Measurements from ENCODE around the gene CHI3L2. TPM values are rescaled to one million over a fixed set of nuclear protein-coding genes. Genes with fewer than 3 reads are reported as not detected.

Gene CHI3L2
- total and polyA plus RNA-seq, 2 of the 13 experiments (the other 11 are each of a cell fraction or from before 2014, with no cell fraction given), result 0.46 to 1.7 TPM

GRCh38 chr1:111236806-111237205, 9.3 kb downstream of the CHI3L2 start:
- POLR2A ChIA-PET, result interaction anchor here (1.5 kb wide), 1 partner anchor 9 kb away, joined by 5 read pairs; the partner anchor contains the start of gene CHI3L2
- 96% methylated on average over 3 of the region's 3 CpGs for WGBS (ENCODE audit: low lambda C conversion rate)
- no TSS peak for BruUV-seq (replicated peaks)
- Histone ChIP-seq H3K9ac (ENCODE audit: insufficient read depth, low read depth, low read length) (no peak overlapping the region), H2AFZ (ENCODE audit: low read length) (no peak overlapping the region), H3K36me3 (replicated peaks in 1 of 2; ENCODE audit: control insufficient read depth in 1 of 2, insufficient read depth in 2 of 2, low read length in 2 of 2) (no peaks in the 10 kb centered on the region), H4K20me1 (ENCODE audit: insufficient read depth, low read length) (no peaks in the 10 kb centered on the region), H3K79me2 (ENCODE audit: insufficient read depth, low read length) (no peaks in the 10 kb centered on the region), H3K27me3 (ENCODE audit: control insufficient read depth in 1 of 2, insufficient read depth in 2 of 2, low read length in 2 of 2) (no peaks in the 10 kb centered on the region), H3K27ac (ENCODE audit: extremely low read length, insufficient read depth, low read length) (no peak overlapping the region), H3K4me1 (ENCODE audit: insufficient read depth, low read length) (peaks cover 71% of the 10 kb centered on the region), H3K9me3 (ENCODE audit: low read length) (no peaks in the 10 kb centered on the region), H3K4me2 (ENCODE audit: low read depth, low read length) (no peak overlapping the region), H3K4me3 (replicated peaks in 1 of 3; ENCODE audit: insufficient read depth in 1 of 3, low read depth in 2 of 3, low read length in 3 of 3) (no peak overlapping the region)
- CTCF ChIA-PET (ENCODE audit: low intra/inter-chr PET ratio, low total read pairs), result no interaction called here
- in situ Hi-C loops (cut with HindIII; ENCODE audit: extremely low pct_ligation_motif_present, low pct_unique_long_range_greater_than_20kb) (no loop called here), intact Hi-C loops (cut with micrococcal nuclease; ENCODE audit: unreplicated experiment) (no loop called here)
- TF ChIP-seq ELF3 (CRISPR knock-in tag; IDR thresholded peaks at IDR 0.05) (0 out of 2 replicates have a peak, but pooled peaks have one; percentile 5), ARNT (IDR thresholded peaks at IDR 0.05) (no peak)
- FAIRE-seq, result no peak
- ATAC-seq, result no peak
- no peak for DNase-seq (ENCODE audit: low spot score)

GRCh38 chr1:111238056-111238795, 10.7 kb downstream of the CHI3L2 start:
- H2AFZ ChIP-seq (ENCODE audit: low read length), result no peak overlapping the region
- POLR2A ChIA-PET, result interaction anchor here (0.9 to 2.2 kb wide), 3 partner anchors 9 to 11 kb away, joined by 3 to 14 read pairs (median 4); partner anchors contain the start of gene CHI3L2
- DNase-seq (ENCODE audit: low spot score) (peak; percentile 95), FAIRE-seq (peak; percentile 89), ATAC-seq (peak; percentile 89)
- in situ Hi-C loops (cut with HindIII; ENCODE audit: extremely low pct_ligation_motif_present, low pct_unique_long_range_greater_than_20kb) (no loop called here), intact Hi-C loops (cut with micrococcal nuclease; ENCODE audit: unreplicated experiment) (loop anchor here (1.0 kb wide), 1 partner anchor 10 kb away; no protein-coding TSS in a partner anchor)
- peaks cover 78% of the 10 kb centered on the region for H3K4me1 ChIP-seq (ENCODE audit: insufficient read depth, low read length)
- H4K20me1 ChIP-seq (ENCODE audit: insufficient read depth, low read length), result no peaks in the 10 kb centered on the region
- no peaks in the 10 kb centered on the region for H3K79me2 ChIP-seq (ENCODE audit: insufficient read depth, low read length)
- H3K9me3 ChIP-seq (ENCODE audit: low read length), result no peaks in the 10 kb centered on the region
- no peaks in the 10 kb centered on the region for H3K27me3 ChIP-seq (ENCODE audit: control insufficient read depth in 1 of 2, insufficient read depth in 2 of 2, low read length in 2 of 2)
- TSS peak; percentile 90 for BruUV-seq (replicated peaks)
- peak overlapping the region; percentile 47 for H3K9ac ChIP-seq (ENCODE audit: insufficient read depth, low read depth, low read length)
- CTCF ChIA-PET (ENCODE audit: low intra/inter-chr PET ratio, low total read pairs), result no interaction called here
- 17% methylated on average over 5 of the region's 5 CpGs for WGBS (ENCODE audit: low lambda C conversion rate)
- no peak overlapping the region for H3K4me3 ChIP-seq (replicated peaks in 1 of 3; ENCODE audit: insufficient read depth in 1 of 3, low read depth in 2 of 3, low read length in 3 of 3)
- peak overlapping the region; percentile 40 for H3K4me2 ChIP-seq (ENCODE audit: low read depth, low read length)
- peak overlapping the region; percentile 85 for H3K27ac ChIP-seq (ENCODE audit: extremely low read length, insufficient read depth, low read length)
- no peaks in the 10 kb centered on the region for H3K36me3 ChIP-seq (replicated peaks in 1 of 2; ENCODE audit: control insufficient read depth in 1 of 2, insufficient read depth in 2 of 2, low read length in 2 of 2)
- TF ChIP-seq ESRRA (CRISPR knock-in tag; IDR thresholded peaks at IDR 0.05; ENCODE audit: low read depth) (0 out of 2 replicates have a peak, but pooled peaks have one; percentile 43), ZNF264 (CRISPR knock-in tag; IDR thresholded peaks at IDR 0.05) (no peak), ZNF850 (CRISPR knock-in tag; conservative IDR thresholded peaks at IDR 0.05) (no peak), KDM6A (CRISPR knock-in tag; IDR thresholded peaks at IDR 0.05; ENCODE audit: low read depth) (peak; percentile 62; the same call in 1 of the 2 replicates), ZNF703 (CRISPR knock-in tag; IDR thresholded peaks at IDR 0.05; ENCODE audit: borderline replicate concordance) (no peak), HDAC1 (CRISPR knock-in tag; IDR thresholded peaks at IDR 0.05) (peak; percentile 50; the same call in 1 of the 2 replicates), GMEB2 (CRISPR knock-in tag; IDR thresholded peaks at IDR 0.05; ENCODE audit: low read depth) (no peak), FOXM1 (CRISPR knock-in tag; IDR thresholded peaks at IDR 0.05) (no peak), MEF2D (CRISPR knock-in tag; IDR thresholded peaks at IDR 0.05) (0 out of 2 replicates have a peak, but pooled peaks have one; percentile 42), ZNF549 (CRISPR knock-in tag; IDR thresholded peaks at IDR 0.05) (no peak), ZNF256 (CRISPR knock-in tag; conservative IDR thresholded peaks at IDR 0.05) (no peak), KMT2B (CRISPR knock-in tag; IDR thresholded peaks at IDR 0.05) (no peak)

Measured in HepG2 (cell line).